Psoas muscle (tissue), 8 donors: Measurements from ENCODE around the gene CCDC170. TPM values are rescaled to one million over a fixed set of nuclear protein-coding genes. Genes with fewer than 3 reads are reported as not detected.

Experiments used
- ATAC-seq, 4 donors: fragments of 200-7000 bp; cut with Tn5 transposase; one replicate each; pipeline ENCODE4 v1.9.1; 2020; ENCODE audit warnings: moderate library complexity in 3 of 4, mild to moderate bottlenecking in 2 of 4
- DNase-seq, 2 donors: peaks; one replicate each; pipeline ENCODE4 v3.0.0-alpha.2; 2020
- H3K27ac ChIP-seq: fragments of 200-600 bp; one replicate; pipeline ENCODE4 v1.8.0; 2022
- H3K27me3 ChIP-seq, 3 donors: fragments of 200-600 bp in 1 of 3; one replicate each; pipeline versions ENCODE4 v1.6.1 to v1.8.0; 2013 to 2022; ENCODE audit warnings: low read length in 2 of 3, mild to moderate bottlenecking in 2 of 3, moderate library complexity in 1 of 3; ENCODE audit not compliant: insufficient read depth in 3 of 3
- H3K36me3 ChIP-seq, 2 donors: fragments of 200-600 bp in 1 of 2; one replicate each; pipeline versions ENCODE4 v1.6.1 to v1.8.0; 2013 to 2022; ENCODE audit warnings: low read depth in 1 of 2, mild to moderate bottlenecking in 1 of 2, moderate library complexity in 1 of 2; ENCODE audit not compliant: insufficient read depth in 1 of 2
- H3K4me1 ChIP-seq: fragments of 200-600 bp; one replicate; pipeline ENCODE4 v1.8.0; 2022
- H3K4me3 ChIP-seq: fragments of 200-600 bp; one replicate; pipeline ENCODE4 v1.8.0; 2022; ENCODE audit warnings: mild to moderate bottlenecking
- H3K9me3 ChIP-seq: fragments of 200-600 bp; one replicate; pipeline ENCODE4 v1.8.0; 2022
- CTCF ChIP-seq: fragments of 200-600 bp; IDR thresholded peaks from one replicate; pipeline ENCODE4 v1.8.0; 2022; ENCODE audit warnings: antibody characterized with exemption
- WGBS, 3 donors: extraction: QIAGEN DNeasy Blood & Tissue Kit; methylation state at CpG; one replicate each; pipeline versions ENCODE4 v1.1.6 to v1.1.7; 2013; 5-methylcytosine and 5-hydroxymethylcytosine counted together
- intact Hi-C, 2 donors: fragments of 100-400 bp; cut with DNase I; formaldehyde crosslinking; loops; one replicate each; pipeline versions ENCODE4 v1.11.0 to v1.14.2; 2022
- polyA plus RNA-seq, 3 donors: library from polyadenylated mRNA; stranded (reverse); fragments of 200-250 nt; gene quantifications; one replicate each; pipeline ENCODE4 v1.2.3, GENCODE V29; 2013
- total RNA-seq, 4 donors: library from RNA; stranded (reverse); fragmentation: NEBNext Ultra II Directional in 2 of 4; extraction: Animal tissue kit (Norgen Biotek cat#: 25700) in 2 of 4; gene quantifications; one replicate each; pipeline versions ENCODE4 v1.2.1 to v1.2.4, GENCODE V29; 2021 to 2023
- donor health status: healthy with polysubstance abuse.
- donor health status: DM: no; HTN: no; CAD: no; lungs with moderate emphysema.
- donor health status: Bipolar disorder and iron deficiency.
- donor health status: healthy.
- donor health status: DM: yes; HTN: yes; CAD: no.
- donor health status: DM: no; HTN: no; CAD: no.
- donor health status: DM: no; HTN: no; CAD: no.
- donor health status: DM: yes; HTN: yes; CAD: no.

Gene CCDC170
- total and polyA plus RNA-seq, 7 donors, result 0.03 to 0.25 (median 0.14) TPM

- TF ChIP-seq CTCF, result no peak
- intact Hi-C loops, result no loop called here
- DNase-seq (no peak), ATAC-seq (no peak)
- Histone ChIP-seq H3K36me3 (no peaks in the 10 kb centered on the region), H3K4me3 (no peak overlapping the region), H3K27ac (no peak overlapping the region), H3K9me3 (no peaks in the 10 kb centered on the region), H3K27me3 (no peaks in the 10 kb centered on the region), H3K4me1 (no peaks in the 10 kb centered on the region)
- 51 to 63% (median 54%) methylated on average over 4 of the region's 4 CpGs for WGBS, 3 donors
Observed at GRCh38 chr6:151661928-151662327, 168.1 kb downstream of the CCDC170 start.

- intact Hi-C loops, result no loop called here
- no peak overlapping the region for H3K27ac ChIP-seq
- 92 to 98% (median 93%) methylated on average over 2 of the region's 2 CpGs for WGBS, 3 donors
Observed at GRCh38 chr6:151663559-151663958, 169.7 kb downstream of the CCDC170 start.

GRCh38 chr6:151664390-151664789 is 170.6 kb downstream of the CCDC170 start:
- intact Hi-C loops, result no loop called here
- Histone ChIP-seq H3K9me3 (no peaks in the 10 kb centered on the region), H3K36me3 (no peaks in the 10 kb centered on the region), H3K27ac (no peak overlapping the region), H3K4me3 (no peak overlapping the region), H3K4me1 (peaks cover 3% of the 10 kb centered on the region), H3K27me3 (no peaks in the 10 kb centered on the region)
- ATAC-seq (no peak), DNase-seq (no peak)
- 79 to 81% (median 80%) methylated on average over 5 of the region's 5 CpGs for WGBS, 3 donors
- no peak for TF ChIP-seq CTCF

More at GRCh38 chr6:151663559-151663958, 169.7 kb downstream of the CCDC170 start:
- Histone ChIP-seq H3K4me3 (no peak overlapping the region), H3K9me3 (no peaks in the 10 kb centered on the region), H3K27me3 (no peaks in the 10 kb centered on the region), H3K4me1 (peaks cover under 1% of the 10 kb centered on the region), H3K36me3 (no peaks in the 10 kb centered on the region)
- DNase-seq (no peak), ATAC-seq (no peak)
- TF ChIP-seq CTCF, result no peak

- intact Hi-C loops, result no loop called here
- H3K4me1 ChIP-seq, result peaks cover 3% of the 10 kb centered on the region
- no peak overlapping the region for H3K27ac ChIP-seq
- no peaks in the 10 kb centered on the region for H3K36me3 ChIP-seq
- 32 to 46% (median 34%) methylated on average over 7 of the region's 7 CpGs for WGBS, 3 donors
- no peaks in the 10 kb centered on the region for H3K27me3 ChIP-seq
- no peaks in the 10 kb centered on the region for H3K9me3 ChIP-seq
- peak overlapping the region; percentile 19 for H3K4me3 ChIP-seq
- no peak for ATAC-seq
- DNase-seq, result no peak
- no peak for TF ChIP-seq CTCF
Observed at GRCh38 chr6:151665329-151665728, 171.5 kb downstream of the CCDC170 start.

- peaks cover 3% of the 10 kb centered on the region for H3K4me1 ChIP-seq
- H3K36me3 ChIP-seq, result no peaks in the 10 kb centered on the region
- no peak for DNase-seq
- no peaks in the 10 kb centered on the region for H3K9me3 ChIP-seq
- no peaks in the 10 kb centered on the region for H3K27me3 ChIP-seq
- no peak overlapping the region for H3K4me3 ChIP-seq
- intact Hi-C loops, result no loop called here
- ATAC-seq, result no peak
- TF ChIP-seq CTCF, result no peak
- WGBS, 3 donors, result 50 to 80% (median 65%) methylated on average over 2 of the region's 2 CpGs
- no peak overlapping the region for H3K27ac ChIP-seq
Observed at GRCh38 chr6:151666526-151666925, 172.7 kb downstream of the CCDC170 start.
